Endothelial cell (in vitro differentiated cells): ENCODE measurements around the gene DYNLT2B. TPM values are rescaled to one million over a fixed set of nuclear protein-coding genes. Genes with fewer than 3 reads are reported as not detected.

Experiments used
- DNase-seq: peaks from one replicate; pipeline ENCODE4 v3.0.0; 2021; ENCODE audit warnings: low spot score
- H3K27ac Mint-ChIP-seq: one replicate; pipeline ENCODE4 v1.8.0; 2021; ENCODE audit warnings: mixed read lengths, inconsistent platforms; ENCODE audit not compliant: unreplicated experiment
- H3K27me3 Mint-ChIP-seq: one replicate; pipeline ENCODE4 v1.8.0; 2021; ENCODE audit warnings: mild to moderate bottlenecking, moderate library complexity, mixed read lengths, inconsistent platforms; ENCODE audit not compliant: unreplicated experiment
- H3K36me3 Mint-ChIP-seq: one replicate; pipeline ENCODE4 v1.8.0; 2021; ENCODE audit warnings: mild to moderate bottlenecking, low read depth, mixed read lengths, inconsistent platforms; ENCODE audit not compliant: unreplicated experiment
- H3K4me1 Mint-ChIP-seq: one replicate; pipeline ENCODE4 v1.8.0; 2021; ENCODE audit warnings: mild to moderate bottlenecking, mixed read lengths, inconsistent platforms; ENCODE audit not compliant: unreplicated experiment
- H3K4me3 Mint-ChIP-seq: one replicate; pipeline ENCODE4 v1.8.0; 2021; ENCODE audit warnings: mild to moderate bottlenecking, mixed read lengths, inconsistent platforms; ENCODE audit not compliant: unreplicated experiment
- H3K9me3 Mint-ChIP-seq: one replicate; pipeline ENCODE4 v1.8.0; 2021; ENCODE audit warnings: mixed read lengths, inconsistent platforms; ENCODE audit not compliant: unreplicated experiment
- CTCF ChIP-seq: fragments of 200-600 bp; sonication (generic); IDR thresholded peaks from one replicate; pipeline ENCODE4 v1.5.0; 2021; ENCODE audit warnings: antibody characterized with exemption; ENCODE audit not compliant: unreplicated experiment
- total RNA-seq: library from RNA; stranded (reverse); fragmentation: NEBNext Ultra II Directional; extraction: Animal tissue kit (Norgen Biotek cat#: 25700); gene quantifications from one replicate; pipeline ENCODE4 v1.2.1, GENCODE V29; 2021; ENCODE audit not compliant: unreplicated experiment

DYNLT2B gene
- total RNA-seq, 1 donor from 2014 or later: 19.0 TPM

DNA sequence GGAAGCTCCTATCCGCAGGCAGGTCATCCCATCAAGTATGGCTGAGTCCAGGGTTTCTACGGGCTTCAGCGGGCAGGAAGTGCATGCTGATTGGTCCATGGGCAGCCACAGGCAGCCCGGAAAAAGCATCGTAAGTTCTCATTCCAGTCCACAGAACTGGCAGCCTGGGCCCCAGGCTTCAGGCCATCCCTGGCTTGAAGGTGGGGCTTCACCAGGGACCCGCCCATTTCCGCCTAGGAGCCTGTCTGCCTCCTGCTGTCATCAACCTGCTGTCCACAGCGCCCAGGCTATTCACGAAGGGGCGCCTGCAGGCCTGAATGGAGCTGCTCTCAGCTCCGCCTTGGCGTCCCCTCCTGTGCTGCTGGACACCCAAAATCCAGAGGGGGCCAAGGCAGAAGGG lies 44.4 kb downstream of the DYNLT2B start:
- no peaks in the 10 kb centered on the region for H3K9me3 Mint-ChIP-seq
- no peak for TF ChIP-seq CTCF
- no peak for DNase-seq
- H3K27me3 Mint-ChIP-seq: peaks cover 3% of the 10 kb centered on the region
- H3K4me3 Mint-ChIP-seq: no peak overlapping the region
- peaks cover 33% of the 10 kb centered on the region for H3K36me3 Mint-ChIP-seq
- no peak overlapping the region for H3K27ac Mint-ChIP-seq
- H3K4me1 Mint-ChIP-seq: peaks cover 6% of the 10 kb centered on the region

DNA sequence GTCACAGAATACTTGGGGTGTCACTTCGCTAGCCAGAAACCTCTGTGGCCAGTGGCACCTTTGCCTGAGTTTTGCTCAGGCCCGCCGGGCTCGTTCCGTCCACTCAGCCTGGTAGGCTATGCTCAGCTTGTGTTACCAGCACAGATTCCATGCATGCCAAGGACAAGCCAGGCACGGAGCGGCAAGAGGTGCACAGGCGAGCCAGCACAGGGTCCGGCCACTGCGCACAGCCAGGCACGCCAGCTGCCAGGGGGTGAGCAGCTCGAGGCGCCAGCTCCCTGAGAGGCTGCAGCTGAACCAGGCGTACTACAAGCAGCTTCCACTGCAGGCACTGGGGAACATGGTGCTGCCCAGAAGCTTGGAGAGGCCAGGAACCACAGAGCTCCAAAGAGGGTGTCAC lies 45.2 kb downstream of the DYNLT2B start:
- no peak for TF ChIP-seq CTCF
- H3K4me3 Mint-ChIP-seq: no peak overlapping the region
- H3K36me3 Mint-ChIP-seq: peaks cover 27% of the 10 kb centered on the region
- no peak for DNase-seq
- H3K9me3 Mint-ChIP-seq: no peaks in the 10 kb centered on the region
- no peaks in the 10 kb centered on the region for H3K4me1 Mint-ChIP-seq
- peaks cover 3% of the 10 kb centered on the region for H3K27me3 Mint-ChIP-seq
- no peak overlapping the region for H3K27ac Mint-ChIP-seq

GRCh38 chr3:196270499-196270898 lies 47.5 kb downstream of the DYNLT2B start:
- Mint-ChIP-seq H3K27me3 (peaks cover 3% of the 10 kb centered on the region), H3K36me3 (peaks cover 32% of the 10 kb centered on the region), H3K27ac (no peak overlapping the region), H3K4me3 (no peak overlapping the region), H3K4me1 (no peaks in the 10 kb centered on the region), H3K9me3 (no peaks in the 10 kb centered on the region)
- TF ChIP-seq CTCF: no peak
- no peak for DNase-seq

- Mint-ChIP-seq H3K27me3 (peaks cover 3% of the 10 kb centered on the region), H3K4me3 (no peak overlapping the region), H3K9me3 (no peaks in the 10 kb centered on the region), H3K27ac (no peak overlapping the region), H3K36me3 (peaks cover 26% of the 10 kb centered on the region), H3K4me1 (no peaks in the 10 kb centered on the region)
- no peak for DNase-seq
- TF ChIP-seq CTCF: no peak
Observed at GRCh38 chr3:196268284-196269163, 49.5 kb downstream of the DYNLT2B start.

- no peak overlapping the region for H3K4me3 Mint-ChIP-seq
- H3K27me3 Mint-ChIP-seq: no peaks in the 10 kb centered on the region
- H3K9me3 Mint-ChIP-seq: no peaks in the 10 kb centered on the region
- H3K36me3 Mint-ChIP-seq: peaks cover 23% of the 10 kb centered on the region
- no peaks in the 10 kb centered on the region for H3K4me1 Mint-ChIP-seq
- DNase-seq: no peak
- TF ChIP-seq CTCF: no peak
- H3K27ac Mint-ChIP-seq: no peak overlapping the region
Observed at GRCh38 chr3:196263819-196264218, 54.2 kb downstream of the DYNLT2B start.
